Ishikawa (cell line): ENCODE results near the gene AIG1.

Source experiments
- CEBPB ChIP-seq: IDR thresholded peaks from 2 replicates; pipeline ENCODE4 v1.6.1; 2012
- CREB1 ChIP-seq: IDR thresholded peaks from 2 replicates; pipeline ENCODE4 v1.6.1; 2012; ENCODE audit warnings: low read depth
- EGR1 ChIP-seq: IDR thresholded peaks from 2 replicates; pipeline ENCODE4 v1.6.1; 2012
- EP300 ChIP-seq: IDR thresholded peaks from 2 replicates; pipeline ENCODE4 v1.6.1; 2012; ENCODE audit warnings: borderline replicate concordance
- FOXM1 ChIP-seq: IDR thresholded peaks from 2 replicates; pipeline ENCODE4 v1.6.1; 2012; ENCODE audit warnings: low read depth, borderline replicate concordance
- MAX ChIP-seq: IDR thresholded peaks from 2 replicates; pipeline ENCODE4 v1.6.1; 2012
- NFIC ChIP-seq: IDR thresholded peaks from 2 replicates; pipeline ENCODE4 v1.6.1; 2012
- RAD21 ChIP-seq: IDR thresholded peaks from 2 replicates; pipeline ENCODE4 v1.6.1; 2012; ENCODE audit warnings: low read depth
- REST ChIP-seq: IDR thresholded peaks from 2 replicates; pipeline ENCODE4 v1.6.1; 2012; ENCODE audit warnings: low read depth, mild to moderate bottlenecking
- TAF1 ChIP-seq: IDR thresholded peaks from 2 replicates; pipeline ENCODE4 v1.6.1; 2012; ENCODE audit warnings: low read depth, mild to moderate bottlenecking
- TCF12 ChIP-seq: IDR thresholded peaks from 2 replicates; pipeline ENCODE4 v1.6.1; 2012; ENCODE audit warnings: low read depth
- TEAD4 ChIP-seq: IDR thresholded peaks from 2 replicates; pipeline ENCODE4 v1.6.1; 2012
- USF1 ChIP-seq: IDR thresholded peaks from 2 replicates; pipeline ENCODE4 v1.6.1; 2012
- YY1 ChIP-seq: IDR thresholded peaks from 2 replicates; pipeline ENCODE4 v1.6.1; 2012; ENCODE audit warnings: low read depth
- ZBTB7A ChIP-seq: IDR thresholded peaks from 2 replicates; pipeline ENCODE4 v1.6.1; 2012; ENCODE audit warnings: low read depth

Gene AIG1

GRCh38 chr6:143159001-143159400, 98.3 kb downstream of the AIG1 start:
- TF ChIP-seq NFIC: no peak
- TF ChIP-seq USF1: no peak
- no peak for TF ChIP-seq CEBPB
- no peak for TF ChIP-seq TAF1
- no peak for TF ChIP-seq RAD21
- TF ChIP-seq EP300: no peak
- TF ChIP-seq CREB1: no peak
- TF ChIP-seq REST: no peak
- TF ChIP-seq EGR1: no peak
- no peak for TF ChIP-seq ZBTB7A

GRCh38 chr6:143160015-143160414, 99.3 kb downstream of the AIG1 start:
- TF ChIP-seq TAF1: no peak
- TF ChIP-seq CREB1: no peak
- no peak for TF ChIP-seq NFIC
- no peak for TF ChIP-seq ZBTB7A
- TF ChIP-seq TEAD4: no peak
- no peak for TF ChIP-seq RAD21
- TF ChIP-seq FOXM1: no peak
- TF ChIP-seq EP300: no peak
- no peak for TF ChIP-seq USF1
- no peak for TF ChIP-seq CEBPB

- no peak for TF ChIP-seq YY1
- TF ChIP-seq REST: no peak
- TF ChIP-seq TAF1: no peak
- no peak for TF ChIP-seq TEAD4
- no peak for TF ChIP-seq TCF12
- TF ChIP-seq ZBTB7A: no peak
- TF ChIP-seq EP300: no peak
- no peak for TF ChIP-seq MAX
- TF ChIP-seq RAD21: no peak
- no peak for TF ChIP-seq FOXM1
- TF ChIP-seq NFIC: no peak
- no peak for TF ChIP-seq CEBPB
- no peak for TF ChIP-seq CREB1
- TF ChIP-seq USF1: no peak
- TF ChIP-seq EGR1: no peak
Measured at GRCh38 chr6:143160439-143161220, 99.9 kb downstream of the AIG1 start.

GRCh38 chr6:143163621-143164020, 102.9 kb downstream of the AIG1 start:
- TF ChIP-seq CREB1: no peak
- TF ChIP-seq FOXM1: no peak
- no peak for TF ChIP-seq ZBTB7A
- no peak for TF ChIP-seq EGR1
- no peak for TF ChIP-seq REST
